GM21576 (cell line): ENCODE results near the gene CENPP.
"Not testable (repeated sequence)": the region's sequence is repeated elsewhere in the genome, so short reads cannot be mapped to it uniquely, and the experiment has no call there.

Source experiments
- ATAC-seq: cut with Tn5 transposase; IDR thresholded peaks from one replicate; pipeline ENCODE4 v1.9.1; 2021; ENCODE audit warnings: mild to moderate bottlenecking, moderate library complexity; ENCODE audit not compliant: unreplicated experiment

Gene CENPP

DNA sequence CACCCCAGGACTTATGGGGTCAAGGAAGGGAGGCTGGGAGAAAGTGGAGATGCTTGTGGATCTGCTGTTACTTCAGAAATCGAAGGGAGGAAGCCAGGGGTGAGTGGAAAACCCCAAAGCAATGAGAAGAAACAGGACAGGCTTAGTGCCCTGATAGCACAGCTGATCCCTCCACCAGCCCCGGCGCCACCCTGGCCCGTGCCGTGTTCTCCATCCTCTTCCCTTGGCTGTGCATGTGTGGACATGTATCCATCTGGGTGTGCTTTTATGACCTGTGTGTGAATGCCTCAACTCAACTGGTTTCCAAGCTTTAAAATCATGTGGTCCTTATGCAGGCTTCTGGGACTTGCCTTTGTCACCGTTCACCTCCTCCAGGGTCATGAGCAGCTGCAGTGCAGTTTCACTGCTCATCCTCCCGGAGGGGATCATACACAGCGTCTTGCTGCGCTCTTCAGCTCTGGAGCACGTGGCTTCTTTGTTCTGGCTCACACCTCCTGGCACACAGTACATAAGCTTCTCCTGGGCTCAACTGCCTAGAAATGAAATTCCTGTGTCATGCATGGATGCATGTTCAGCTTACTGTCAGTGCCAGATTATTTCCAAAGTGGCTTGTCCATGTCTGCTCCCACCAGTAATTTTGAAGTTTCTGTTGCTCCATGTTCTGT, 286.0 kb downstream of the CENPP start:
- ATAC-seq: no peak

DNA sequence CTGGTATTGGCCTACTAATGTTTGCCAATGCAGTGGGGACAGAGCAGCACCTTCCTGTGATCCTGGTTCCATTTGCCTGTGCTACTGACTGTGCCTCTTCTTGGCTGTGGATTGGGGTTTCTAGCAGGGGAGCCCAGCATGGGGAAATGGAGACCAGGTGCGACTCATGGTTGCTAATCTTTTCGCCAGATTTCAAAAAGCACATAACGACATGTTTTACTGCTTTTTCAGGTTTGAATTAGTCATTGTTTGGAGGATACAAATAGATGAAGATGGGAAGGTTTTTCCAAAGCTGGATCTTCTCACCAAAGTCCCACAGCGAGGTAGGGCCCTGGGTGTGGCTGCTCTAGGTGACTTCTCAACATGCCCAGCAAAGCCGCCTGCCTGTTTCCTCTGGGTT, 286.5 kb downstream of the CENPP start:
- no peak for ATAC-seq

DNA sequence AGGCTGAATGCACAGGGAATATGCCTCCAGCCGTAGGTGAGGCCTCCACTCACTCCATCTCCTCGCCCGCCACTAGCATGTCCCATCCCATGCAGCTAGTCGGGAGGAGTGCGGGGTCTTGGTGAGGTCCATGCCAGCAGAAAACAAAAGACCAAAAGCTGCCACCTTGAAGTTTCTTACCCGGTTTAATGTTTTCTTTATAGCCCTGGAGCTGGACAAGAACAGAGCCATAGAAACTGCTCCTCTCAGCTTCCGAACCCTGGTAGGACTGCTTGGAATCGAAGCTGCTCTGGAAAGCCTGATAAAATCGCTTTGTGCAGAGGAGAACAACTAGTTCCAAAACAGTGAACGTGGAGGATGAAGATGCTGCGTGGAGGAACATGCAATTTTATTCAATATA, 287.1 kb downstream of the CENPP start:
- no peak for ATAC-seq

- ATAC-seq: no peak
Measured at GRCh38 chr9:92613268-92614122, 287.7 kb downstream of the CENPP start.

GRCh38 chr9:92614123-92614510, 288.4 kb downstream of the CENPP start:
- ATAC-seq: no peak

DNA sequence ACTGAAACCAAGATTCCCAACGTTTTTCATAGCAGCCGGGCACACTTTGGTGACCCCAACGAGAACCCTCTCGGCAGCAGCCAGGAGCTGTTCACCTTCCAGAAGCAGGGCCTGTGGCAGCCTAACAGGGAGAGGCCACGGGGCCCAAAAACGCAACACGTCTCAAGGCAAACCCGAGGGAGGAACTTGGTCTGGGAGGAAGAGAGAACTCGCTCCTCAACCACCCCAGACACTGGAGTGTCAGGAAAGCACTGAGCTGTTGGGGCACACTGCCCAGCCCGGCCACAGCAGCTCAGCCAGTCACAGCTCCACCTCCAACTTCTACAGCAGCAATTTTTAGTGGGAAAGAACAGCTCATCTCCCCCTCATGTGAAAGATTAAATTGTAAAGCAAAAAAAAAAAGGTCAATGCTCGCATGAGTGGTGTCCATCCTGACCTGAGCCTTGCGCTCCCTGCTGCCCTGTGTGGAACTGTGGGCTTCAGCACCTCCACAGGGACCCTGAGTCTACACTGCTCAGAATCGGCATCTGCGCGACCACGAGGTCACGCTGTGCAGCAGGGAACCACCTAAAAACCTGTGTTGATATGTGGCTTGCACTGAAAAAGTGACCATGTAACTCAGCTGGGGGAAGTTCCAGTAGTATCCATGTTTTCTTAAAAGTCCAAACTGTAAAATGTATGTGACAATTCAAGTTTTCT, 289.2 kb downstream of the CENPP start:
- no peak for ATAC-seq

- ATAC-seq: no peak
Measured at GRCh38 chr9:92615790-92616189, 290.0 kb downstream of the CENPP start.

GRCh38 chr9:92616199-92616641, 290.5 kb downstream of the CENPP start:
- ATAC-seq: no peak

DNA sequence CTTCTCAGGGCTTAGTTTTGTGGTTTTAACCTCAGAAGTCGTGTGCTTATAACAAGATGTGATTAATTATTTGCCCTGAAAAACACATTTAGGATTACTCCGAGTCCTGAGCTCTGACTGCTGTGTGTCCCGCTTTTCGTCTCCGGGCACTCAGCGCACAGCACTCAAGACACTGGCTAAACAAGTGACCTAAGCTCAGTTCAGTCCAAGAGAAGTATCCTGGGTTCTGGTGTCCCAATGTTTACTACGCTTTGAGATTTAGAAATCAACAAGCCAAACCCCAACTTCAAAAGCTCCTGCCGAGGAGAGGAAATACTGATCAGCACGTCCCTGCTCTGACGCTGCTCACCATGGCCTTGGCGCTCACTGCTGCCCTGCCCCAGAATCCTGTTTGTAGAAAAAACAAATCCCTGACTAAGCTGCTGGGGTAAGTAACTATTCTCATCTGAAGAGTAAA, 290.9 kb downstream of the CENPP start:
- ATAC-seq: no peak

- ATAC-seq: no peak
Measured at GRCh38 chr9:92617195-92617813, 291.6 kb downstream of the CENPP start.

GRCh38 chr9:92617951-92618510, 292.3 kb downstream of the CENPP start:
- ATAC-seq: no peak

DNA sequence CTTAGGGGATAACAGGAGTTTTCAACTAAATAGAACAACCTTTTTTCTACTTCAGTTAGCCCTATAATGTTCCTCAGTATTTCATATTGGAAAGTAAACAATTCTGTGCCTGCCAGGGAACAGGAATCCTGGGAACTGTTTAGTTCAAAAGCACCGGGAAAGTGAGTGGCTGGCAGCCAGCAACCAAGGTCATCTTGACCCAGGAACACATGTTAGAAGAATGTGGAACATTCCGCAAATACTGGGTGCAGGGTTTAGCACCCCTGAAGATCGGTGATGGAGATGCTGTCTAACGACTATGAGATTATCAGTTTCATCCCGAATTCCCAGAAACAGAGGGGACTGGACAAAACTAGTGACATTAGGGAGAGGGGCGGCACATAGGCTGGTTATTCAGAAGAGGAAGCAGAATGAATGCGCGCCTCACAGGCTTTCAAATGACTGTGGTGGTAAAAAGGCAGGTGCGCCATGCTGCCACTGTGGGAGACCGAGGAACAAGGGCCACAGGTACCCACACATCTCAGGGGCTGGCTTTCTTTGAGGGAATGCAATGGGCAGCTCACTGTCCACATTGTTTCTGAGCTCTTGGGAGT, 293.0 kb downstream of the CENPP start:
- ATAC-seq: no peak

GRCh38 chr9:92619601-92620300, 294.0 kb downstream of the CENPP start:
- no peak for ATAC-seq

- ATAC-seq: no peak
Measured at GRCh38 chr9:92620845-92621244, 295.1 kb downstream of the CENPP start.

- not testable (repeated sequence) for ATAC-seq
Measured at GRCh38 chr9:92623936-92624335, 298.2 kb downstream of the CENPP start.

DNA sequence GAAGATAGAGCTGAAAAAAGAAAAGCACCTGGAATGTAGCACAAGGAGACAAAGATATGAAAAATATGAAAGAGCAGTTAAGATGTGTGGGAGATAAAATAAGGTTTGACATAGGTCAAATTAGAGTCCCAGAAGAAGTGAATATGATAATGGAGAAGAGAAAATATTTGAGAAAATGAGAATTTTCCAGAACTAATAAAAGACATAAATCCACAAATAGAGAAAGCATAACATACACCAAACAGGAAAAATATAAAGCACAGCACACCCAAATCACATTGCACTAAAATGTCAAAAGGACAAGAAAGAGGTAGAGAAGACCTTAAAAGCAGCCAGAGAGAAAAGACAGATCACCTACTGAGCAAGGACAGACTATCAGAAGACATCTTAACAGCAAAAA, 300.7 kb downstream of the CENPP start:
- no peak for ATAC-seq

- ATAC-seq: no peak
Measured at GRCh38 chr9:92627651-92628050, 301.9 kb downstream of the CENPP start.

DNA sequence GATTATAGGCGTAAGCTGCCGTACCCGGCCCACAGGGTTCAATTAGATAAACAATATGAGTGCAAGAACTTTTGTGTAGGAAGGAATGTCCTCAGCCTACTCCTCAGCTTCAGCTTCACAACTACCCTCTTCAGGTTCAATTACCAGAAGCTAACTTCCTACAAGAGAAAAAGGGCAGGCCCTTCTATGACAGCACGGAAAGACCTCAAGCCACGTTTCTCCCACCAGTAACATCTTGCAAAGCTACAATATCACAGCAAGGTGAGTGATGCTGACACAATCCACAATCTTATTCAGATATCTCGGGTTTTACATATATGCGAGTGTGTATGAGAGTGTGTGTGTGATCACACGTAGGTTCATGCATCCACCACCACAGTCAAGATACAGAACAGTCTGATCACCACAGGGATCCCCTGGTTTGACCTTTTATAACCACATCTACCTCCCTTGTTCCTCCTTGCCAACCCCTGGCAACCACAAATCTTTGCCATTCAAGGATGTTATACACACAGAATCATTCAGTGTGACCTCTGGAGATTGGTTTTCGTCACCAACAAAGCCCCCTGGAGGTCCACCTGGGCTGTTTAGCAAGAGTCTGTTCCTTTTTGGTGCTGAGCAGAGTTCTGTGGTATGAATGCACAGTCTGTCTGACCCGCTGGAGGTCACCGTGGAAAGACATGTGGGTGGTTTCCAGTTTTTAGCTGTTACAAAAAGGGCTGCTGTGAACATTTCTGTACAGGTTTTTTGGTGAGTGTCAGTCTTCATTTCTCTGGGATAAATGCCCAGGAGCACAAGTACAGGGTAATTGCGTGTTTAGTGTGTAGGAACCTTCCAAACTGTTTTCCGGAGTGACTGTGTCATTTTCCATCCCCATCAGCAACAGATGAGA, 305.9 kb downstream of the CENPP start:
- no peak for ATAC-seq

DNA sequence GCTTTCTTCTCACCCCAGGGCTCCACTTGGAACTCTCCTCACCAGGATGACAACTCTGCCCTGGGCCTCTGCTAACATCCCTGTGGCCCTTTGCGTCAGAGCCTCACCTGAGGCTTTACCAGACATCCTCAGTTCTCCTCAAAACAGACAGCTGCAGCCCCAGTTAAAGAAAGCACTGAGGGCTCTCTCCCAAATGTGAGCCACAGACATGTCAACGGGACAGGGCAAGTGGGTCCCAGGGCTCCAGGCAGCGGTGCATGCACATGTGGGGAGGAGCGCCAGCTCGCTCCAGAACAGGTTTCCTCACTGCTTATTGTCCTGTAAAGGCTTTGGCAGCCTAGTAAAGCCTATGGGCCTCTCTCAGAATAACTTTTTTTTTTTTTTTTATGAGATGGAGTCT, 306.9 kb downstream of the CENPP start:
- no peak for ATAC-seq
